Fibroblast of skin of left biceps (primary cell): ENCODE results near the gene CPVL.
A peak's percentile ranks its signal among the peaks of the same experiment; 100 is the strongest.
"Not testable (repeated sequence)": the region's sequence is repeated elsewhere in the genome, so short reads cannot be mapped to it uniquely, and the experiment has no call there.

Experiments used
- DNase-seq, 2 experiments: peaks; one replicate each; pipeline ENCODE4 v3.0.0-alpha.2; 2013; ENCODE audit warnings: low read depth in 2 of 2

The CPVL gene

GRCh38 chr7:29119538-29119937, 26.8 kb downstream of the CPVL start:
- DNase-seq, result no peak

GRCh38 chr7:29116361-29117200, 29.8 kb downstream of the CPVL start:
- DNase-seq, result no peak

- no peak for DNase-seq
Observed at GRCh38 chr7:29115753-29116152, 30.6 kb downstream of the CPVL start.

- no peak for DNase-seq
Observed at GRCh38 chr7:29115130-29115687, 31.1 kb downstream of the CPVL start.

GRCh38 chr7:29114266-29114665, 32.1 kb downstream of the CPVL start:
- DNase-seq, result not testable (repeated sequence)

- DNase-seq, result no peak
Observed at GRCh38 chr7:29113384-29114102, 32.8 kb downstream of the CPVL start.

GRCh38 chr7:29112721-29113120, 33.6 kb downstream of the CPVL start:
- no peak for DNase-seq

GRCh38 chr7:29109899-29110298, 36.4 kb downstream of the CPVL start:
- no peak for DNase-seq

- DNase-seq, result no peak
Observed at GRCh38 chr7:29109358-29109757, 37.0 kb downstream of the CPVL start.

- no peak for DNase-seq
Observed at GRCh38 chr7:29107056-29107455, 39.3 kb downstream of the CPVL start.

- no peak for DNase-seq
Observed at GRCh38 chr7:29106669-29106988, 39.7 kb downstream of the CPVL start.

- peak; percentile 30 to 42 for DNase-seq
Observed at GRCh38 chr7:29105752-29106668, 40.3 kb downstream of the CPVL start.

GRCh38 chr7:29105191-29105590, 41.1 kb downstream of the CPVL start:
- DNase-seq, result no peak

- DNase-seq, result peak; percentile 59 to 64
Observed at GRCh38 chr7:29102558-29103151, 43.7 kb downstream of the CPVL start.

- DNase-seq, result no peak
Observed at GRCh38 chr7:29100924-29101323, 45.4 kb downstream of the CPVL start.

GRCh38 chr7:29099896-29100847, 46.2 kb downstream of the CPVL start:
- no peak for DNase-seq

- DNase-seq, result no peak
Observed at GRCh38 chr7:29096446-29096730, 49.9 kb downstream of the CPVL start.

- DNase-seq, result no peak
Observed at GRCh38 chr7:29095631-29096445, 50.5 kb downstream of the CPVL start.

GRCh38 chr7:29093091-29093490, 53.2 kb downstream of the CPVL start:
- DNase-seq, result not testable (repeated sequence)

GRCh38 chr7:29091715-29092114, 54.6 kb downstream of the CPVL start:
- DNase-seq, result no peak
